GM23248 (cell line): ENCODE results near the gene SYNJ1. TPM values are rescaled to one million over a fixed set of nuclear protein-coding genes. Genes with fewer than 3 reads are reported as not detected.

ENCODE experiments used
- DNase-seq: peaks from one replicate; pipeline ENCODE4 v3.0.0-alpha.2; 2015
- H2AFZ ChIP-seq: fragments of 200-600 bp; sonication (generic); 2 replicates; pipeline ENCODE4 v1.6.1; 2016; ENCODE audit warnings: antibody characterized with exemption
- H3F3A ChIP-seq: fragments of 200-600 bp; sonication (generic); 2 replicates; pipeline ENCODE4 v1.6.1; 2016; ENCODE audit warnings: mild to moderate bottlenecking, antibody characterized with exemption, mixed run types; ENCODE audit not compliant: insufficient read depth
- H3K27ac ChIP-seq: fragments of 200-600 bp; sonication (generic); 2 replicates; pipeline ENCODE4 v1.5.1; 2016; ENCODE audit warnings: mild to moderate bottlenecking
- H3K27me3 ChIP-seq: fragments of 200-600 bp; sonication (generic); replicated peaks from 2 replicates; pipeline ENCODE4 v1.6.1; 2016; ENCODE audit warnings: mild to moderate bottlenecking; ENCODE audit not compliant: insufficient read depth
- H3K36me3 ChIP-seq: fragments of 200-600 bp; sonication (generic); 2 replicates; pipeline ENCODE4 v1.6.1; 2016; ENCODE audit warnings: low read depth, mild to moderate bottlenecking
- H3K4me1 ChIP-seq: fragments of 200-600 bp; sonication (generic); 2 replicates; pipeline ENCODE4 v1.6.1; 2016; ENCODE audit warnings: mild to moderate bottlenecking; ENCODE audit not compliant: insufficient read depth
- H3K4me2 ChIP-seq: fragments of 200-600 bp; sonication (generic); one replicate; pipeline ENCODE4 v1.6.1; 2016; ENCODE audit warnings: mild to moderate bottlenecking; ENCODE audit not compliant: unreplicated experiment
- H3K4me3 ChIP-seq: fragments of 200-600 bp; sonication (generic); 2 replicates; pipeline ENCODE4 v1.5.1; 2016; ENCODE audit warnings: mild to moderate bottlenecking
- H3K79me2 ChIP-seq: fragments of 200-600 bp; sonication (generic); 2 replicates; pipeline ENCODE4 v1.6.1; 2016; ENCODE audit warnings: mild to moderate bottlenecking; ENCODE audit not compliant: insufficient read depth
- H3K9ac ChIP-seq: fragments of 200-600 bp; sonication (generic); 2 replicates; pipeline ENCODE4 v1.6.1; 2016; ENCODE audit warnings: mild to moderate bottlenecking
- H3K9me2 ChIP-seq: fragments of 200-600 bp; sonication (generic); 2 replicates; pipeline ENCODE4 v1.6.1; 2016; ENCODE audit warnings: mixed run types, mild to moderate bottlenecking, moderate library complexity; ENCODE audit not compliant: insufficient read depth
- H3K9me3 ChIP-seq: fragments of 200-600 bp; sonication (generic); one replicate; pipeline ENCODE4 v1.6.1; 2017; ENCODE audit warnings: low read depth
- H4K20me1 ChIP-seq: fragments of 200-600 bp; sonication (generic); 2 replicates; pipeline ENCODE4 v1.6.0; 2016; ENCODE audit not compliant: insufficient read depth
- EZH2 ChIP-seq: fragments of 200-600 bp; sonication (generic); IDR thresholded peaks from 2 replicates; pipeline ENCODE4 v1.6.1; 2018; ENCODE audit warnings: antibody characterized with exemption, mild to moderate bottlenecking; ENCODE audit not compliant: insufficient read depth, poor library complexity, severe bottlenecking
- EZH2phosphoT487 ChIP-seq: fragments of 200-600 bp; sonication (generic); IDR thresholded peaks from 2 replicates; pipeline ENCODE4 v1.6.1; 2018; ENCODE audit warnings: antibody characterized with exemption, moderate library complexity, mild to moderate bottlenecking, low read depth; ENCODE audit not compliant: insufficient read depth
- WGBS, 2 experiments: methylation state at CpG; one replicate each; pipeline ENCODE4 v1.1.6; 2015 to 2017; ENCODE audit warnings: low lambda C conversion rate in 2 of 2, low coverage in 1 of 2; ENCODE audit errors: missing lambda C conversion rate in 2 of 2; 5-methylcytosine and 5-hydroxymethylcytosine counted together
- in situ Hi-C: fragments of 300-500 bp; cut with MboI; formaldehyde crosslinking; loops from 2 replicates; pipeline ENCODE4 v1.15.0; 2020
- polyA plus RNA-seq: library from polyadenylated mRNA; unstranded; fragments of >200 nt; fragmentation: Nextera tagmentation; extraction: Ambion mirVana; gene quantifications from 2 replicates; pipeline ENCODE4 v1.2.1, GENCODE V29; 2016
- total RNA-seq: library from RNA; depleted of rRNA; stranded (reverse); fragments of >200 nt; shearing (Covaris generic); gene quantifications from 2 replicates; pipeline ENCODE4 v1.2.3, GENCODE V29; 2014

Gene SYNJ1
- total and polyA plus RNA-seq, 2 experiments from 2014 or later, result 4.6 to 5.0 TPM

GRCh38 chr21:32764186-32764585 lies 36.4 kb upstream of the SYNJ1 start:
- WGBS, 2 experiments, result 97 to 100% methylated on average over 1 of the region's 1 CpG

DNA sequence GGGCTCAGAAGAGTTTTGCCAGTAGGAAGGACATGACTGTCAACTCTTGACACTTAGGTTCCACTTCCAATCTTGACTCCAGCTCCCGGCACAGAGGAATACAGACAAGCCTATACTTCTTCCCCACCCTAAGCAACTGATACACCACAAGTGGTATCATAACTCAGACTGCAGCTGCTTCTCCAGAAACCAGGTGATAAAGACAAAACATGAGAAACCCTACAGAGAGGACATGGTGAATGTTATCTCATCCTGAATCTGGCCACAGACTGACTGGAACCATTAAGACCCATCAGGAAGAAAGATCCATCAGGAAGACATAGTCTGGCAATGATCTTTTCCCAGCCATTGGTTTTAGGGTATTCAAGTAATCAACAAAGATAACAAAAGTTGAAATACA lies 30.0 kb upstream of the SYNJ1 start:
- Histone ChIP-seq H3K27ac (no peak overlapping the region), H2AFZ (no peak overlapping the region), H3K27me3 (no peaks in the 10 kb centered on the region), H3K9me3 (no peaks in the 10 kb centered on the region), H3K4me2 (no peak overlapping the region), H3K79me2 (peaks cover 58% of the 10 kb centered on the region), H3K4me1 (no peaks in the 10 kb centered on the region), H3K36me3 (peaks cover 70% of the 10 kb centered on the region), H4K20me1 (no peaks in the 10 kb centered on the region), H3F3A (no peaks in the 10 kb centered on the region), H3K9me2 (no peaks in the 10 kb centered on the region), H3K9ac (no peak overlapping the region), H3K4me3 (no peak overlapping the region)
- 47 to 65% methylated on average over 1 of the region's 1 CpG for WGBS, 2 experiments
- DNase-seq, result no peak
- no peak for TF ChIP-seq EZH2
- in situ Hi-C loops, result no loop called here

More at GRCh38 chr21:32764186-32764585, 36.4 kb upstream of the SYNJ1 start:
- H3K9me3 ChIP-seq, result no peaks in the 10 kb centered on the region
- peaks cover 5% of the 10 kb centered on the region for H3K4me1 ChIP-seq
- H3K9ac ChIP-seq, result no peak overlapping the region
- no peaks in the 10 kb centered on the region for H3K9me2 ChIP-seq
- DNase-seq, result no peak
- peaks cover 72% of the 10 kb centered on the region for H3K79me2 ChIP-seq
- no peak overlapping the region for H3K4me2 ChIP-seq
- TF ChIP-seq EZH2 (no peak), EZH2phosphoT487 (no peak)
- H3K27me3 ChIP-seq, result no peaks in the 10 kb centered on the region
- H2AFZ ChIP-seq, result no peak overlapping the region
- in situ Hi-C loops, result no loop called here
- H3K27ac ChIP-seq, result no peak overlapping the region
- H3F3A ChIP-seq, result no peaks in the 10 kb centered on the region
- peaks cover 38% of the 10 kb centered on the region for H3K36me3 ChIP-seq
- 0 out of 2 replicates have a peak, but pooled peaks cover 2% of the 10 kb centered on the region for H4K20me1 ChIP-seq
- no peak overlapping the region for H3K4me3 ChIP-seq

- H2AFZ ChIP-seq, result no peak overlapping the region
- H3K27ac ChIP-seq, result no peak overlapping the region
- no peaks in the 10 kb centered on the region for H4K20me1 ChIP-seq
- 100% methylated on average over 1 of the region's 1 CpG for WGBS, 2 experiments
- no peak for TF ChIP-seq EZH2phosphoT487
- no peak for TF ChIP-seq EZH2
- no peaks in the 10 kb centered on the region for H3K9me2 ChIP-seq
- H3F3A ChIP-seq, result no peaks in the 10 kb centered on the region
- H3K4me3 ChIP-seq, result no peak overlapping the region
- no peaks in the 10 kb centered on the region for H3K4me1 ChIP-seq
- peaks cover 50% of the 10 kb centered on the region for H3K79me2 ChIP-seq
- H3K4me2 ChIP-seq, result no peak overlapping the region
- H3K27me3 ChIP-seq, result no peaks in the 10 kb centered on the region
- H3K9me3 ChIP-seq, result no peaks in the 10 kb centered on the region
- no peak for DNase-seq
- no peak overlapping the region for H3K9ac ChIP-seq
- in situ Hi-C loops, result no loop called here
- peaks cover 67% of the 10 kb centered on the region for H3K36me3 ChIP-seq
Measured at GRCh38 chr21:32756096-32756495, 28.3 kb upstream of the SYNJ1 start.

DNA sequence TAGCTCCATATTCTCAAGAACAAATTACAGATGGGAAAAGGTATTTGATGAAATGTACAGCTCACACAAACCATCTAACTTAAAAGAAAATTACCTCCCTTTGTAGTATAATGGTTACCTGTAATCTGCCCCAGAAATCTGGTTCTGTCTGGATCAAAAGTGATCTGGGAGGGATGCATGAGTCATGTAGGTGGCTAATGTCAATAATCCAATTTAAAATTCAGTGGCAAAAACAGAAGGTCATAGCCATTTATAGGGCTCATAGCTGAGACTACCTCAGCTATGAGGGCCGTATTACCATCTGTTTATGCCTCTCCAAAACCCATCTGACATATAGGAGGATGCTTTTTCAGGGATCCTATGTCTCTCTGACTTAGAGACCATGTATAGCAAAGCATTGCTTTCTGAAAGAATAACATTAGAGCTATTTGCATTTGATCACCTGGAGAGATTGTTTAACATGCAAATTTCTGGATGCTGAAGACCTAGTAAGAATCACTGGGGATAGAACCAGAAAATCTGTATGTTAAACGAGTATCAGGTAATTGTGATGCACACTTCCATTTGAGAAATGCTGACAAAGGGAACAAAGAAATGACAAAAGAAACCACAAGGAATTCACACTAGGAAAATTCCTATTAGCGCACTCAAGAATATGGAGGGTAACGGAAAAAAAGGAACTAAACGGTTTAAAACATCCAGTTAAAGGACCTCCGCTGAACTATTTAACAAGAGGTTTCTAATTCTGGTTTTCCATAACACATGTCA lies 26.2 kb upstream of the SYNJ1 start:
- in situ Hi-C loops, result no loop called here
- Histone ChIP-seq H2AFZ (no peak overlapping the region), H3K9ac (no peak overlapping the region), H3K4me3 (no peak overlapping the region), H3F3A (no peaks in the 10 kb centered on the region), H3K4me1 (no peaks in the 10 kb centered on the region), H3K9me2 (no peaks in the 10 kb centered on the region), H3K9me3 (no peaks in the 10 kb centered on the region), H3K27me3 (no peaks in the 10 kb centered on the region), H3K4me2 (no peak overlapping the region), H3K36me3 (peaks cover 69% of the 10 kb centered on the region), H4K20me1 (no peaks in the 10 kb centered on the region), H3K79me2 (peaks cover 42% of the 10 kb centered on the region), H3K27ac (no peak overlapping the region)
- WGBS, 2 experiments, result 90 to 91% methylated on average over 6 of the region's 6 CpGs
- TF ChIP-seq EZH2phosphoT487 (no peak), EZH2 (no peak)
- no peak for DNase-seq

DNA sequence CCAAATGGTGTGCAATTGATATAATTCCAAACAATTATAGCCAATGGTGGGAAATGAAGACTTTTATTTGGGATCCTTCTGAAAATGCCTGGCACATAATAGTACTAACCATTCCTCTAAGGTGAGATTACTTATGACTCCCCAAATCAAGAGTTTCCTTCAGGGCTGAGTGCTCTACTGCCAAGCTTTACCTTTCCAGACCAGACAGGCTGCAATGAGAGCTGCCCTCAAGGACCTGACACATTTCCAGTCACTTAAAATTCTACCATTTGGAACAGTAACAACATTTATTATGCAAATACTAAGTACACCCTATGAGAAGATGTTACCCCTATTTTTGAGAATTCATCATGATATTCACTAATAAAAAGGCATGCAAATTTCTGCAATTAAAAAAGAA lies 22.6 kb upstream of the SYNJ1 start:
- H3K36me3 ChIP-seq, result peaks cover 70% of the 10 kb centered on the region

More for the DNA sequence above, 22.6 kb upstream of the SYNJ1 start:
- Histone ChIP-seq H3K9me3 (no peaks in the 10 kb centered on the region), H3F3A (no peaks in the 10 kb centered on the region), H3K9me2 (no peaks in the 10 kb centered on the region), H4K20me1 (no peaks in the 10 kb centered on the region), H3K4me1 (no peaks in the 10 kb centered on the region), H3K4me3 (no peak overlapping the region), H3K79me2 (peaks cover 24% of the 10 kb centered on the region), H3K9ac (no peak overlapping the region), H3K4me2 (no peak overlapping the region), H3K27me3 (no peaks in the 10 kb centered on the region), H3K27ac (no peak overlapping the region), H2AFZ (no peak overlapping the region)
- no peak for DNase-seq
- TF ChIP-seq EZH2phosphoT487 (no peak), EZH2 (no peak)
- in situ Hi-C loops, result no loop called here
